Activated CD4-positive, alpha-beta T cell treated with anti-CD3 and anti-CD28 coated beads, Interleukin-2, amount 50 U/mL, for 48 hours (primary cell): ENCODE results near the gene LAMC1.
"Not testable (repeated sequence)": the region's sequence is repeated elsewhere in the genome, so short reads cannot be mapped to it uniquely, and the experiment has no call there.

Source experiments
- DNase-seq, 2 experiments: peaks; one replicate each; pipeline ENCODE4 v3.0.0-alpha.2; 2020

Gene LAMC1

GRCh38 chr1:183114441-183114840, 91.2 kb downstream of the LAMC1 start:
- DNase-seq = no peak

DNA sequence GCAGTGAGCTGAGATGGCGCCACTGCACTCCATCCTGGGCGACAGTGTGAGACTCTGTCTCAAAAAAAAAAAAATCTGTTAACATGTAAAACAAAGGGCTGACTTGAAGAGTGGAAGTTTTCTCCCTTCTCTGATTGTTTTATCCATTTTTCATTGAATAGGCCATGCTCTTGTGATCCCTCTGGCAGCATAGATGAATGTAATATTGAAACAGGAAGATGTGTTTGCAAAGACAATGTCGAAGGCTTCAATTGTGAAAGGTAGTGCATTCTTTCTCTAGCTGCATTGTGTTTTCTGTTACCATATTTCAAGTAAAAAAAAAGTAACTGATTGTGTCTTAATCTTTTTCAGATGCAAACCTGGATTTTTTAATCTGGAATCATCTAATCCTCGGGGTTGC, 93.2 kb downstream of the LAMC1 start:
- no peak for DNase-seq

DNA sequence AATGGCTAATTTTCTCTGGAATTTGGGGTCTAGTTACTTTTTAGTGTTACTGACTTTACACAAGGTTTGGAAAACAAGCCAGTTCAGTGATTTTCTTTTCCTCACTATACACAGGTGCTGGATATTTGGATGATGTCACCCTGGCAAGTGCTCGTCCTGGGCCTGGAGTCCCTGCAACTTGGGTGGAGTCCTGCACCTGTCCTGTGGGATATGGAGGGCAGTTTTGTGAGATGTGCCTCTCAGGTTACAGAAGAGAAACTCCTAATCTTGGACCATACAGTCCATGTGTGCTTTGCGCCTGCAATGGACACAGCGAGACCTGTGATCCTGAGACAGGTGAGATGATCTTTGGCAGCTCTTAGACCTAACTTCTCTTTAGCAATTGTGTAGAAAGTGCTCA, 98.4 kb downstream of the LAMC1 start:
- DNase-seq = no peak

GRCh38 chr1:183124259-183124658, 101.0 kb downstream of the LAMC1 start:
- DNase-seq = no peak

DNA sequence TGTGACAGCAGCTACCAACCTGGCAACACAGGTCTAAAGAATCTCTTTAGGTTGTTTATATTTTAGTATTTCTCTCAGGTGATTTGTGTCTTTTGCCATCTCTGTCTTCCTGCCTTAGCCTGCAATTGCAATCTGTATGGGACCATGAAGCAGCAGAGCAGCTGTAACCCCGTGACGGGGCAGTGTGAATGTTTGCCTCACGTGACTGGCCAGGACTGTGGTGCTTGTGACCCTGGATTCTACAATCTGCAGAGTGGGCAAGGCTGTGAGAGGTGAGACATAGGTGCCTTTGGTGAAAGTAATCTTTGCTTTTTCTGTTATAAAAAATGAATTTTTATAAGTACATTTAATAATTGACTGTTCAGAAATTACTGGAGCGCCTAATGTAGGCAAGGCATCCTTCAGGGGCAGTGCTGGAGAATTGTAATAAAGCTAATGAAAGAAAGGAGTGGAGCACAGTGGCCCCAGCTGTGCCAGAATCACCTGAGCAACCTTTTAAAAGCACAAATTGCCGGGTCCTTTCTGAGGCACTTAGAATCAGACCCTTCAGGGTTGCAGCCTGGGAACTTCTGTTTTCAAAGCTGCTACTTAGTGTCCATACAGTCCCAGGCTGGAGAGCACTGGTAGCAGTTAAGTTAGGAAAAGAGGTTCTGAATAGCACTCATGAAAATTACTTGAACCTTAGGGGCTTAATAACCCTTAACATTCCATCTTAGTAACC, 102.2 kb downstream of the LAMC1 start:
- DNase-seq = no peak

GRCh38 chr1:183126000-183126366, 102.8 kb downstream of the LAMC1 start:
- no peak for DNase-seq

DNA sequence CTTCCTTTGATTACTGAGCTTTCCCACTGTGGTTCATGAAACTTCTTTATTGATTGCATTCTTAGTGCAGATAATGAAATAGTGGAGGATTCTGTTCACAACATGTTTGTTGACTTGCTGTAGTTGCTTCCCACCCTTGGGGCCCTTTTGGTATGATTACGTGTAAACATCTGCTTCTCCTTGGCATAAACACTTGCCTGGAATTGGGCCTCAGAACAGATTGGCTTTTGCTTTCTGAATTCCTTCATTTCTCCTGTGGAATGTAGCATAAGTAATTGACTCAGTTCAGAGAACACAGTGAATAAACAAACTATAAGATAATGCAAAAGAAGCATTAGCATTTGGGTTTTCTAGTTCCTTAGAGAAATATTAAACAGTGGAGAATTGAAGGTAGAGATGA, 103.3 kb downstream of the LAMC1 start:
- DNase-seq = no peak

DNA sequence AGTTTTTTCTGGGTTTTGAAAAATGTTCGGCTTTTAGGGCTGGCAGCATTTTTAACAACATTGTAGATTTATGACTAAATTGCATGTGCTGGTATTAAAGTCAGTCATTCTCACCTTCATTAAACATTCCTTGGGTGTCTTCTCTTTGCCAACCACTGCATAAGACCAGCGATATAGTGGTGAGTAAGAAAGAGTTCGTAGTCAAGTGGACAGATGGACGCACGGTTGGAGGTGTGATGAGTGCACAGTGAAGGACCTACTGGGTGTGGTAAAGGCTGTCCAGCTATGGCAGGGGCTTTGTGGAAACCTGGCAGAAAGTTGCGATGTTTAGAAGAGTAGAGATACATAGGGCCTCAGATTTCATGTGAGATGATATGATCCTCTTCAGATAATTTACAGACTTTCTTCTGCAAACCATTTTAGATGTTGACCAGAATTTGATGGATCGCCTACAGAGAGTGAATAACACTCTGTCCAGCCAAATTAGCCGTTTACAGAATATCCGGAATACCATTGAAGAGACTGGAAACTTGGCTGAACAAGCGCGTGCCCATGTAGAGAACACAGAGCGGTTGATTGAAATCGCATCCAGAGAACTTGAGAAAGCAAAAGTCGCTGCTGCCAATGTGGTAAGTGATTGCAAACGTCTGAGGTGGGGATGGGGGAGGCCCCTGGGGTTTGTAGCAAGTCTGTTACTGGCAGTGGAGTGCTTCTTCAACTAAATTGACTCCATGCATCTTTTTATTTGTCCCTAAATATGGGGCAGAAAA, 106.9 kb downstream of the LAMC1 start:
- no peak for DNase-seq

GRCh38 chr1:183131166-183131565, 107.9 kb downstream of the LAMC1 start:
- DNase-seq = no peak

DNA sequence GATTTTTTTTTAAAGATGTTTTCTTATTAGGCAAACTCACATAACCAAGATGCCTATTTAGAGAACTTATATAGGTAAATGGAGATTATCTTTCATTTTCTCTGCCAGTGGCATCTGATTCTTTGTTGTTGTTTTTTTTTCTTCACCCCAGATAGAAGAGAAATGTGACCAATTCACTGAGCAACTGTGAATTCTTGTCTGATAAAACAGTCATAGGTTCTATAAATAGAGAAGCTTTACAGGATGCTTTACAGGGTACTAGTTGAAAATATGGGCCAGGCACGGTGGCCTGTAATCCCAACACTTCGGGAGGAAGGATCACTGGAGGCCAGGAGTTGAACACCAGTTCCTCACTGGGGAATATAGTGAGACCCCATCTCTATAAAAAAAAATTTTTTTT, 112.1 kb downstream of the LAMC1 start:
- DNase-seq = no peak

GRCh38 chr1:183137782-183138181, 114.6 kb downstream of the LAMC1 start:
- DNase-seq = no peak

- no peak for DNase-seq
These were observed 115.1 kb downstream of the LAMC1 start for GRCh38 chr1:183138301-183138700.

DNA sequence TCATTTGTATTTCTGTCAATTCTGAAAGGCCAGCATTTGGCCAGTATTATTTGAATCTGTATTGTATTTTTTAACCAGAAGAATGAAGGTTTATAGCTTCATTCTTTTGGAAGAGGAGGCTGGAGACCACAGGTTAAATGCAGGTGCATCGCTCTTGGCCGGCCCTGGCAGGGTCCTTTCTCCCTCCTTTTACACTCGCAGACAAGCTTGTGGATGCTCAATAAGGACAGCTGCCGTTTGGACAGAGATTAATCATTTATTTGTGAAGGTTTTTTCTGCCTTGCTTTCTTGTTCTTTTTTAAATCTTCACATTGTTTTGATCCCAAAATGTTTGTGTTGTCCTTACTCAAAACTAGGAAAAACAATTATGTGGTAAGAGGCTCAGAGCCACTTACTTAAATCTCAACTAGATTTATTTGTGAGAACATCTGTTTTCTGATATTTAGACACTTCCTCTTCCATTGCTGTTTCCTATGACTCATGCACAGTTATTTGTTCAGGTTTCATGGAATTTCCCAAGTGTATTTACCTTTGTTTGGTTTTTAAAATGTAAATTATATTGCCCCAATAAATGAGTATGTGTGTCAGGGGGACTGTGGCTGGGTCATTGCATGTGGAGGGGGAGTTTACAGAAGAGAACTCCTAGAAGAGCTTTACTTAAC, 116.2 kb downstream of the LAMC1 start:
- DNase-seq = no peak

DNA sequence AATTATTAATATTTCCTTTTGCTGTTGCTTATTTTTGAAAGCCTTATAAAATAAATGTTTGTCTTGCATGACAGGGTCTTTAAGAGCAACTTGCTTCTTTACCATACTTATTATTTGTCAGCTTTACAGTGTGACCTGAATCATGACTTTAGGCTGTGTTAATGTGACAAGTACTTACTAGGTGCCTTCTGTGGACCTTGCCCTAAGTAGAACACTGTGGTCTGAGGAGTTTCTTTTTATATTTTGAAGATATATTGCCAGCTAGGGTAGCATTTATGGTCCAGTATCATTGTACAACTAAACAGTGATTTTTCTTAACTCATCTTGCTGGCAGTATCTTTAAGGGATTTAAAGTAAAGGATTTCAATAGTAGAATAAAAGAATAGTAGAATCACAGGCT, 117.4 kb downstream of the LAMC1 start:
- no peak for DNase-seq

GRCh38 chr1:183142171-183142570, 119.0 kb downstream of the LAMC1 start:
- DNase-seq = no peak

GRCh38 chr1:183143576-183144315, 120.5 kb downstream of the LAMC1 start:
- DNase-seq = no peak

- DNase-seq = no peak
These were observed 121.5 kb downstream of the LAMC1 start for GRCh38 chr1:183144752-183145151.

DNA sequence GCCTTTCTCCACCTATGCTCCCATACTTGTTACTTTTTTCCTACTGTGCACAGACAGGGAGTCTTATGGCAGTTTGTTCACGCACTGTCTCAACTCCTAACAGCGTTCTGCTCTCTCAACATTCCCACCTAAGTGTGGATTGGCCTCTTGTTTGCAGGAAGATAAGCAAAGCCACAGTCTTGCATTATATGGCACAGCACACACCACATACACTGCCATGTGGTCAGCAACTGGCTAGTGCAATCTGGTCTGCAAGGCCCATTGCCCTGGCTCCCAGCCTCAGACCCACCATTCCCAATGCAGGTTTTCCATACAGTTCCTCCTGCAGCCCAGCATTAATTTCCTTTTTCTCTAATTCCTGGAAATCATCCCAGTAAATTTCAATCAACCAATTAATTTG, 124.5 kb downstream of the LAMC1 start:
- DNase-seq = no peak

DNA sequence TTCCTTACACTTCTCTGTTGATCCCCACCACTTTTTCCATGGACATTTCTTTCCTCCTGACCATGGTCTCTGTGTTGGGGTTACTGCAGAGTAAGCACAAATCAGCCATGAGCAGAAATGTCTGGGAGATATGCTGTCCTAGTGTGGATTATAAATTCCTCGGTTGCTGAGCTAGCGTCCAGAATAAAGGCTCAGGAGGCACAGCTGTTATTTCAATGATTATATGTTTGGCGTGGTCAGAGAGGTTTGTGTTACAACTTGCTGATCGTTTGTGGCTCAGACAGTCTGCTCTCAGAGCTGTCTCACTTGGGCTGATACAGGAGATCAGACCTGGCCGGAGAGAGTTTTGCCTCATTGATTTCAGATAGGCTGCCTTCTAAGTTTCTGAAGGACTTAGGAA, 125.4 kb downstream of the LAMC1 start:
- DNase-seq = no peak

DNA sequence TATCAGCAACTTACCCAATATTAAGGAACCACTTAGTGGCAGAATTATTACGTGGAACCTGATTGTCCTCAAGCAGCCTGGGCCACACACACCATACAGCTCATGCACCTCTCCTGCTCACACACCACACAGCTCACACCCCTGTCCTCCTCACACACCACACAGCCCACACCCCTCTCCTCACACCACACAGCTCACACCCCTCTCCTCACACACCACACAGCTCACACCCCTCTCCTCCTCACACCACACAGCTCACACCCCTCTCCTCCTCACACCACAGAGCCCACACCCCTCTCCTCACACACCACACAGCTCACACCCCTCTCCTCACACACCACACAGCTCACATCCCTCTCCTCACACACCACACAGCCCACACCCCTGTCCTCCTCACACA, 126.1 kb downstream of the LAMC1 start:
- DNase-seq = no peak

DNA sequence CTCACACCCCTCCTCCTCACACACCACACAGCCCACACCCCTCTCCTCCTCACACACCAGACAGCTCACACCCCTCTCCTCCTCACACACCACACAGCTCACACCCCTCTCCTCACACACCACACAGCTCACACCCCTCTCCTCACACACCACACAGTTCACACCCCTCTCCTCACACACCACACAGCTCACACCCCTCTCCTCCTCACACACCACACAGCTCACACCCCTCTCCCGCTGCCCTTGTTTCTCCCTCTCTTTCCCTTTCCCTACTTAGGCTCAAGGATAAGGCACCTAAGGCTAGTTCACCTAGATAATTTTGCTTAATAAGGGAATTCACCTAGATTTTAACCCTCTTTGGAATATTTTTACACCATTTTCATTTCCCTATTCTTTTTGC, 126.8 kb downstream of the LAMC1 start:
- DNase-seq = not testable (repeated sequence)

DNA sequence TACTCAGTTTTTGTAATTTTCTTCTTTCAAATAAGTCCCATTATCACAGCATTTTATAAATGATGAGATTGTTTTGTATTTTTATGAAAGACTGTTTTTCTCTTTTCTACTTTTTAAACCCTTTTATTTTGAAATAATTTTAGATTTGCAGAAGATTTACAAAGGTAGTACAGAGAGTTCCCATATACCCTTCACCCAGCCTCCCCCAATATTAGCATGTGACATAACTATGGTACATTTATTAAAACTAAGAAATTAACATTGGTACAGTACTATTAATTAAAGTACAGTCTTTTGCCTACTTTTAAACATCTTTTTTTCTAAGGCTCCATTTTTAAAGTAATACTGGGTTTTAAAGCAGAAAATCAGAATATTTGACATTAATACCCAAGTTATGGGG, 127.2 kb downstream of the LAMC1 start:
- DNase-seq = no peak

DNA sequence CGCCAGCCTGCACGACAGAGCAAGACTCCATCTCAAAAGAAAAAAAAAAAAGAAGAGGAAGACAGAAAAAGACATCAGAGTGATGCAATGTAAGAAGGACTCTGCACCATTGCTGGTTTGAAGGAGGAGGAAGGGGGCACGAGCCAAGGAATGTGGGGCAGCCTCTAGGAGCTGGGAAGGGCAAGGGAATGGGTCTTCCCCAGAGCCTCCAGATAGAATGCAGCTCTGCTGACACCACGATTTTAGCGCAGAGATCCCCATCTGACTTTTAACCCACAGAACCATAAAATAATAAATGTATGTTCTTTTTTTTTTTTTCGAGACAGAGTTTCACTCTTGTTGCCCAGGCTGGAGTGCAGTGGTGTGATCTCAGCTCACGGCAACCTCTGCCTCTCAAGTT, 129.0 kb downstream of the LAMC1 start:
- no peak for DNase-seq
